CD4-positive, CD25-positive, alpha-beta regulatory T cell (primary cell): ENCODE measurements around the gene PDK1. TPM values are rescaled to one million over a fixed set of nuclear protein-coding genes. Genes with fewer than 3 reads are reported as not detected.

Experiments used
- ATAC-seq, 2 donors: fragments of 150-1000 bp; cut with Tn5 transposase; one replicate each; pipeline ENCODE4 v1.10.0; 2021; ENCODE audit warnings: low read depth in 2 of 2, moderate number of reproducible peaks in 2 of 2, moderate library complexity in 1 of 2
- DNase-seq, 3 donors: peaks; one replicate each; pipeline versions ENCODE4 v3.0.0 to v3.0.0-alpha.2; 2012 to 2022; ENCODE audit warnings: mixed read lengths in 1 of 3
- H3K27ac ChIP-seq: one replicate; pipeline ENCODE4 v1.7.0; 2013; ENCODE audit warnings: mild to moderate bottlenecking, low read length; ENCODE audit not compliant: insufficient read depth, poor library complexity, severe bottlenecking
- H3K27me3 ChIP-seq: one replicate; pipeline ENCODE4 v1.7.0; 2013; ENCODE audit warnings: low read length; ENCODE audit not compliant: control insufficient read depth, insufficient read depth
- H3K36me3 ChIP-seq: one replicate; pipeline ENCODE4 v1.7.0; 2013; ENCODE audit warnings: mild to moderate bottlenecking, low read length, moderate library complexity; ENCODE audit not compliant: control insufficient read depth, insufficient read depth
- H3K4me1 ChIP-seq: 2 replicates; pipeline ENCODE4 v1.7.0; 2013; ENCODE audit warnings: mild to moderate bottlenecking, low read length; ENCODE audit not compliant: insufficient read depth, control insufficient read depth, poor library complexity, severe bottlenecking
- H3K4me3 ChIP-seq: one replicate; pipeline ENCODE4 v1.7.0; 2013; ENCODE audit warnings: low read depth, mild to moderate bottlenecking, low read length, moderate library complexity
- H3K9me3 ChIP-seq, 2 experiments: 1 replicate in 1 of 2; 2 replicates in 1 of 2; pipeline ENCODE4 v1.7.0; 2013; ENCODE audit warnings: low read length in 2 of 2, mild to moderate bottlenecking in 1 of 2, moderate library complexity in 1 of 2; ENCODE audit not compliant: control insufficient read depth in 2 of 2
- H3K27ac Mint-ChIP-seq, 3 donors: one replicate each; pipeline ENCODE4 v1.8.0; 2020 to 2022; ENCODE audit warnings: mild to moderate bottlenecking in 3 of 3, mixed read lengths in 3 of 3, moderate library complexity in 2 of 3
- H3K27me3 Mint-ChIP-seq: one replicate; pipeline ENCODE4 v1.8.0; 2022; ENCODE audit warnings: mild to moderate bottlenecking, mixed read lengths
- H3K36me3 Mint-ChIP-seq: one replicate; pipeline ENCODE4 v1.8.0; 2020; ENCODE audit warnings: mixed read lengths
- H3K4me1 Mint-ChIP-seq, 4 donors: one replicate each; pipeline ENCODE4 v1.8.0; 2020 to 2022; ENCODE audit warnings: mixed read lengths in 4 of 4, mild to moderate bottlenecking in 1 of 4
- H3K4me3 Mint-ChIP-seq, 4 donors: one replicate each; pipeline ENCODE4 v1.8.0; 2020 to 2022; ENCODE audit warnings: mild to moderate bottlenecking in 4 of 4, mixed read lengths in 4 of 4, moderate library complexity in 3 of 4
- H3K9me3 Mint-ChIP-seq, 7 donors: one replicate each; pipeline ENCODE4 v1.8.0; 2020 to 2022; ENCODE audit warnings: mixed read lengths in 7 of 7, mild to moderate bottlenecking in 3 of 7, moderate library complexity in 2 of 7
- polyA plus RNA-seq, 4 donors: library from polyadenylated mRNA; unstranded; fragments of 300-500 nt; fragmentation: Illumina TruSeq; gene quantifications; one replicate each; pipeline ENCODE4 v1.2.3, GENCODE V29; 2021
- total RNA-seq: library from RNA; stranded (reverse); gene quantifications from one replicate; pipeline ENCODE4 v1.2.3, GENCODE V29; 2022

PDK1 gene
- total and polyA plus RNA-seq, 5 donors from 2014 or later, result 41.0 to 58.5 (median 53.0) TPM

GRCh38 chr2:172597176-172597842 is 41.4 kb downstream of the PDK1 start:
- Mint-ChIP-seq H3K36me3 (peaks cover 68% of the 10 kb centered on the region), H3K9me3 (no peaks in the 10 kb centered on the region), H3K4me1 (peaks cover 25 to 55% (median 29%) of the 10 kb centered on the region in 4 donors), H3K27me3 (no peaks in the 10 kb centered on the region), H3K4me3 (no peak overlapping the region), H3K27ac (no peak overlapping the region)
- H3K9me3 ChIP-seq, result no peaks in the 10 kb centered on the region
- peaks cover 83% of the 10 kb centered on the region for H3K36me3 ChIP-seq
- DNase-seq (no peak), ATAC-seq (no peak)
- H3K27me3 ChIP-seq, result no peaks in the 10 kb centered on the region
- no peaks in the 10 kb centered on the region for H3K4me1 ChIP-seq
- H3K4me3 ChIP-seq, result no peak overlapping the region
- no peak overlapping the region for H3K27ac ChIP-seq

- ATAC-seq, result no peak
- peaks cover 0 to 1% (median 0%) of the 10 kb centered on the region in 7 donors for H3K9me3 Mint-ChIP-seq
- H3K27me3 ChIP-seq, result no peaks in the 10 kb centered on the region
- H3K9me3 ChIP-seq, result no peaks in the 10 kb centered on the region
- peaks cover 74% of the 10 kb centered on the region for H3K36me3 Mint-ChIP-seq
- peaks cover 18 to 43% (median 25%) of the 10 kb centered on the region in 4 donors for H3K4me1 Mint-ChIP-seq
- no peak for DNase-seq
- H3K27ac Mint-ChIP-seq, result no peak overlapping the region
- no peaks in the 10 kb centered on the region for H3K27me3 Mint-ChIP-seq
- no peak overlapping the region for H3K27ac ChIP-seq
- no peak overlapping the region for H3K4me3 ChIP-seq
- peaks cover 79% of the 10 kb centered on the region for H3K36me3 ChIP-seq
- H3K4me1 ChIP-seq, result no peaks in the 10 kb centered on the region
- no peak overlapping the region for H3K4me3 Mint-ChIP-seq
These were observed 44.1 kb downstream of the PDK1 start for GRCh38 chr2:172599947-172600346.

GRCh38 chr2:172600557-172601008 is 44.7 kb downstream of the PDK1 start:
- no peak overlapping the region for H3K27ac ChIP-seq
- H3K27me3 ChIP-seq, result no peaks in the 10 kb centered on the region
- Mint-ChIP-seq H3K4me1 (peaks cover 18 to 45% (median 25%) of the 10 kb centered on the region in 4 donors), H3K4me3 (no peak overlapping the region), H3K27ac (peak overlapping the region in 2 of 3 donors; percentile 17 to 66), H3K27me3 (no peaks in the 10 kb centered on the region), H3K9me3 (peaks cover 0 to 1% (median 0%) of the 10 kb centered on the region in 7 donors), H3K36me3 (peaks cover 72% of the 10 kb centered on the region)
- H3K4me1 ChIP-seq, result no peaks in the 10 kb centered on the region
- DNase-seq (no peak), ATAC-seq (no peak)
- no peaks in the 10 kb centered on the region for H3K9me3 ChIP-seq
- peaks cover 75% of the 10 kb centered on the region for H3K36me3 ChIP-seq
- H3K4me3 ChIP-seq, result no peak overlapping the region

- ATAC-seq (no peak), DNase-seq (no peak)
- Histone ChIP-seq H3K4me3 (no peak overlapping the region), H3K27ac (no peak overlapping the region), H3K27me3 (no peaks in the 10 kb centered on the region), H3K9me3 (no peaks in the 10 kb centered on the region), H3K36me3 (peaks cover 66% of the 10 kb centered on the region), H3K4me1 (no peaks in the 10 kb centered on the region)
- H3K27ac Mint-ChIP-seq, result no peak overlapping the region
- peaks cover 0 to 1% (median 0%) of the 10 kb centered on the region in 7 donors for H3K9me3 Mint-ChIP-seq
- H3K4me1 Mint-ChIP-seq, result peaks cover under 1 to 22% (median 12%) of the 10 kb centered on the region in 4 donors
- H3K4me3 Mint-ChIP-seq, result no peak overlapping the region
- no peaks in the 10 kb centered on the region for H3K27me3 Mint-ChIP-seq
- H3K36me3 Mint-ChIP-seq, result peaks cover 54% of the 10 kb centered on the region
These were observed 50.4 kb downstream of the PDK1 start for GRCh38 chr2:172606285-172606684.

- Histone ChIP-seq H3K36me3 (peaks cover 54% of the 10 kb centered on the region), H3K27ac (no peak overlapping the region), H3K4me1 (no peaks in the 10 kb centered on the region), H3K4me3 (no peak overlapping the region), H3K9me3 (no peaks in the 10 kb centered on the region), H3K27me3 (no peaks in the 10 kb centered on the region)
- Mint-ChIP-seq H3K27me3 (no peaks in the 10 kb centered on the region), H3K36me3 (peaks cover 53% of the 10 kb centered on the region), H3K4me3 (no peak overlapping the region), H3K9me3 (peaks cover 0 to 1% (median 0%) of the 10 kb centered on the region in 7 donors), H3K4me1 (peaks cover 1 to 19% (median 13%) of the 10 kb centered on the region in 4 donors), H3K27ac (peak overlapping the region in 2 of 3 donors; percentile 65 to 77)
- ATAC-seq, result no peak
- DNase-seq, result no peak
These were observed 51.6 kb downstream of the PDK1 start for GRCh38 chr2:172607379-172607928.

- Histone ChIP-seq H3K9me3 (no peaks in the 10 kb centered on the region), H3K4me1 (no peaks in the 10 kb centered on the region), H3K27ac (no peak overlapping the region), H3K27me3 (no peaks in the 10 kb centered on the region), H3K4me3 (no peak overlapping the region), H3K36me3 (peaks cover 50% of the 10 kb centered on the region)
- Mint-ChIP-seq H3K27me3 (no peaks in the 10 kb centered on the region), H3K4me1 (peaks cover 0 to 17% (median 11%) of the 10 kb centered on the region in 4 donors), H3K27ac (no peak overlapping the region), H3K9me3 (no peaks in the 10 kb centered on the region), H3K4me3 (no peak overlapping the region), H3K36me3 (peaks cover 41% of the 10 kb centered on the region)
- DNase-seq, result no peak
- no peak for ATAC-seq
These were observed 53.6 kb downstream of the PDK1 start for GRCh38 chr2:172609488-172609887.

GRCh38 chr2:172612051-172612450 is 56.2 kb downstream of the PDK1 start:
- peaks cover 0 to 9% (median 6%) of the 10 kb centered on the region in 4 donors for H3K4me1 Mint-ChIP-seq
- DNase-seq, result no peak
- Histone ChIP-seq H3K27me3 (no peaks in the 10 kb centered on the region), H3K4me1 (no peaks in the 10 kb centered on the region), H3K27ac (no peak overlapping the region), H3K4me3 (no peak overlapping the region), H3K9me3 (no peaks in the 10 kb centered on the region), H3K36me3 (peaks cover 33% of the 10 kb centered on the region)
- H3K9me3 Mint-ChIP-seq, result no peaks in the 10 kb centered on the region
- H3K36me3 Mint-ChIP-seq, result peaks cover 27% of the 10 kb centered on the region
- no peak for ATAC-seq
- no peak overlapping the region for H3K4me3 Mint-ChIP-seq
- H3K27me3 Mint-ChIP-seq, result no peaks in the 10 kb centered on the region
- H3K27ac Mint-ChIP-seq, result peak overlapping the region in 1 of 3 donors; percentile 3
